ENCODE measurements around the gene THAP8.
A peak's percentile ranks its signal among the peaks of the same experiment; 100 is the strongest.

THAP8 gene

DNA sequence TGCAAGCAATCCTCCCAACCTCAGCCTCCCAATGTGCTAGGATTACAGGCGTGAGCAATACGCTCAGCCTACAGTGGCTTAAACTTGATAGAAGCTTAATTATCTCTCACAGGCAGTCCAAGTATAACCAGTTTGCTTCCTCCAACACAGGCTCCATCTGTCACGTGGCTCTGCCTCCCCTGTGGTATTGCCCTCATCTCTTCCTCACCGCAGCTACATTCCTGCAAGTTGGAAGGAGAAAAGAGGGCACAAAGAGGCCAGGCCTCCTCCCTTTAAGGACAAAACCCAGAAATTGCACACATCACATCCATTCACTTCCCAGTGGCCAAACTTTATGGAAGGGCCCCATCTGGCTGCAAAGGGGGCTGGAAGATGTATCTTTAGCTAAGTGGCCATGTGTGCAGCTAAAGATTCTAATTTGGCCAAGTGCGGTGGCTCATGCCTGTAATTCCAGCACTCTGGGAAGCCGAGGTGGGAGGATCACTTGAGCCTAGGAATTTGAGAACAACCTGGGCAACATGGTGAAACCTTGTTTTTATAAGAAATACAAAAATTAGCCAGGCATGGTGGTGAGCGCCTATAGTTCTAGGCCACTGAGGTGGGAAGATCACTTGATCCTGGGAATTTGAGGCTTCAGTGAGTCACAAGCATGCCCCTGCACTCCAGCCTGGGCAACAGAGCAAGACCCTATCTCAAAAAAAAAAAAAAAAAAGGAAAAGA is 62.2 kb downstream of the THAP8 start:
- DNase-seq, result no peak

GRCh38 chr19:35990771-35991730 is 63.0 kb downstream of the THAP8 start:
- DNase-seq, result no peak

GRCh38 chr19:35990156-35990555 is 63.9 kb downstream of the THAP8 start:
- DNase-seq, result peak in 1 of 2 donors; percentile 58

- DNase-seq, result no peak
Observed at GRCh38 chr19:35988824-35989223, 65.3 kb downstream of the THAP8 start.

- DNase-seq, result no peak
Observed at GRCh38 chr19:35987571-35987896, 66.6 kb downstream of the THAP8 start.

DNA sequence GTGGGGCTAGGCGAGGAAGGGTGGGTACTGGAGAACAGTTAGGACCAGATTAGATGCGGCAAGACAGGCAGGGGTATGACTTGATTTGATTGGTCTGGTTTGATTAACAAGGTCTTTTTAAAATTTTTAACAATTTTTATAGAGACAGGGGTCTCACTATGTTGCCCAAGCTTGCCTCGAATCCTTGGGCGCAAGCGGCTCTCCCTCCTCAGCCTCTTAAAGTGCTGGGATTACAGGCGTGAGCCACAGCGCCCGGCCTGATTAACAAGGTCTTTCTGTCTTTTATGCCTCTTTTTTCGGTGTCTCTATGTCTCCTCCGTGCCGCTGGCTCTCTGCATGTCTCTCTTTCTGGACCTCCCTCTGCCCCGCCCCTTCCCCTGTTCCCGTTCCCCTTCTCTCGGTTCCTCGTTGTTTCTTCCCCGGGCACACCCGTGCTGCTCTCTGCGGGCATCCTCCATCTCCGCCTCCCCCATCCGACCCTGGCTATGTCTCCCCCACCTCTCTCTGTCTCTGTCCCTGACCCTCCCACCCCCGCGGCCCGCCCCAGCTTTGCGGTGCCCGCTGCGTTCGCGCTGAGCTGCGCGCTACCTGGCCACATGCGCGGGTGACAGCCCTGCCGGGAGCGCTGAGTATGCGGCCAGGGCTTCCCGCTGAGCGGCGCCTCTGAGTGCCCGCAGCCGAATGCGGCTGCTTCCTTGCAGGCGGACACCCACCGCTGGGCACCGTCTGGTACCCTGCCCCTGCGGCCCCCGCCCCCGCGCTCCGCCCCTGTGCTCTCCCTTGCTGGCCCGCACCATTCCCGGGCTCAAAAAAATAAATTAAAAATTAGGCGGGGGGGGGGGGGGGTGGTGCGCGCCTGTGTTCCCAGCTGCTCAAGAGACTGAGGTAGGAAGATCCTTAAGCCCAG is 67.2 kb downstream of the THAP8 start:
- peak in 1 of 2 donors; percentile 63 for DNase-seq

- no peak for DNase-seq
Observed at GRCh38 chr19:35986111-35986510, 68.0 kb downstream of the THAP8 start.

Measured in inflammatory macrophage treated with lipopolysaccharide for 1 hour (primary cell).